NCI-H2227 treated with DMSO at 0.1 percent for 48 hours (cell line): ENCODE results near the gene ADAM12.

Source experiments
- DNase-seq: peaks from one replicate; lab custom pipeline; 2025; lab: John Stamatoyannopoulos, UW

ADAM12 gene

DNA sequence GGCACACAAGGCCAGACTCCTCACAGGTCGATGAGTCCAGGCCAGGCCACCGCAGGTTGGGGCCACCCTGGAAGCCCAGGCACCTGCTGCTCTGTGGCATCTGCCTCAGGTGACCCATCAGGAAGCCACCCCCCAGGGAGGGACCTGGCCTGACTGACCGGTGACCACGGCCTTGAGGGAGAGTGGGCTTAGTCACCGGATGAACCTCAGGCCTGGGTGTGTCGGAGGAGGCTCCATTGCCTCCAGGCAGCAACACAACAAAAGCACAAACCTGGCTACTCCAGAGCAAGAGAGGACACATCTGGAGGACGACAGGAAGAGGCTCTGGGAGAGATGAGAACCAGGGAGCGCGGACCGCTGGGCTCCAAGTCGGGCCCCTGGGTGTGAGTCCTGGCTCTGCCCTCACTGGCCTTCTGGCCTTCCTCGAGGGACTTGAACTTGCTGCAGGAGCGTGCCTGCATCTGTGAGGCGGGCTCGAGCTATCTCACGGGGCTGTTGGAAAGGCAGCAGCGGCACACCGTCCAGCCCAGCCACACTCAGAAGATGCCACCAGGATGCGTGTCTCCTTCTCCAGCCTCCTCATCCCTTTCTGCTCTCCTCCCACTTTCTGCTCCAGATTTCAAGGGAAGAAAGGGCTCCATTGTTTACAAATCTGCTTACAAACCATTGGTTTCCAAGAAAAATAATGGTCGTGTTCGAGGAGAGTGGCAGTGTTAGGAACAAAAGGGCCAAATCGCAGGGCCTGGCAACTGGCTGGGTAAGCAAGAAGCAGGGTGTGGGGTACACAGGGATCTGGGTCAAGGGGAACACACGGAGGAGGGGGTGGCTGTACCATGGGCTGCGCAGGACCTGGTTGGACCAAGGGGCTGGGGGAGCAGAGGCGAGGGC, 152.9 kb downstream of the ADAM12 start:
- DNase-seq, result no peak

DNA sequence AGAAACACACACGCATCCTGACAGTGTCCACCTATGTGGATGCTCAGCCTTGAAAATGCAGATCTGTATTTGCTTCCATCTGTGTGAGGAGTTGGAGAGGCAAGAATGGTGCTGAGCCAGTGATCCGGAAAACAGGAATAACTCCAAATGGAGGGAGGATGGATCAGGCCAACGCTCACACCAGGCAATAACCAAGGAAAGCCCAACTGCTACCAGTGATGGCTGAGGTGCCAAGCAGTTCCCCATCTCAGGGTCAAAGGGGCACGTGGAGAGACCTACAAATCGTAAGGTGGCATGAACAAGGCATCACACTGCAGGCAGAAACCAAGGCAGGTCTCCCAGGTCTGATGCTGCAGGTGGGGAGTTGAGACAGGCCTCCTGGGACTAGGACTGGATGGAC, 153.6 kb downstream of the ADAM12 start:
- DNase-seq, result no peak

DNA sequence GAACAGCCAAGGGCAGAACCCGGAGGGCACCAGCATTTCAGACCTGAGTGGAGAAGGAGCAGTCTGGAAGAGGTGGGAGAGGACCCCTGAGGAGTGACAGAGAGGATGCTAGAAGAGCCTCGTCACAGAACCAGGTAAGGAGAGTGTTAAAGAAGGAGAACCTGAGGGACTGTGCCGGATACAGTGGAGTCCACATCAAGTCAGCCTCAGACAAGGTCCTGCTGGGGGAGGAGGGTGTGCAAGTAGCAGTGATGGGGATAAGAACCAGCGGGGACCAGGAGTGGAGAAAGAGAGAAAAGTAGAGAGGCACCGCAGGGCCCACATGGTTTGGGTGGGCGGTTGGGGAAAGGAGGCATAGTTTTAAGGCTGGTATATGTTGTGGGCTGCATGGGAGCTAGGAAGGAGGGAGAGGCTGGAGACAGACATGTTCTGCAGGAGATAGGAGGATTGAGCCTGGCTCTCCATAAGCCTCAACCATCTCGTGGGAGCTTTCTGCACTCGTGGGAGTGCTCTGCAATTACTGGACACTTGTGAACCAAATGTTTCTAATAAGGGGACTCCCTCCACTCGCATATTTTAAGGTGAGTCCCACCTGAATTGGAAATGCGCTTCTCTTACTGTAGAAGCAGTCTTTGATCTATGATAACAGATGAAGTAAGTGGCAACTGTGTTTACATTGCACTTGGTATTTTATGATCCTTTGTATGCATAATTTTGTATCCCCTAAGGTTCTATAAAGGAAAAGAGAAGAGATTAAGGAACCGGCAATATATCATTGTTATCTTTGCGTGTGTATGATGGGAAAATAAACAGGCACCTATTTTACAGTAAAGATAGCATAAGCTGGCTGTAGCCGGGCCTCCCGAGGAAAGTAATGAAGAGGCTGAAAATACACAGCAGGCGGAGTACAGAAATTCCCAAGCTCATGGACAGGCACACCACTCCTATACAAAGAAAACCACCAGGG, 154.8 kb downstream of the ADAM12 start:
- DNase-seq, result no peak

DNA sequence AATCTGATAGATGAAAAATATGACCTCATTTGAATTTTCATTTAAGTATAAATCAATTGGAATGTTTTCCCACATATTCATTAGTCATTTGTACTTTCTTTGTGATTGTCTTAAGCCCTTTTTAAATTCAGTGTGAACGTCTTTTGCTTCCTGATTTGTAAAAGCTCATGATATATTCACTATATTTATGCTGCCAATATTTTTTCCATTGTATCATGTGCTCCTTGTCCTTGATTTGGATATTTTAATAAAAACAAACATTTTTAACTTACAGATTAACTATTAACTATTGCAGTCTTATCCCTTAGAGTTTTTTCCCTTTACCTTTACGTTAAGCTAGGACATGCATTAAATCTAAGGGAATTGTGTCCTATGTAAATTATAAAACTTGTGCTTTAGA, 157.7 kb downstream of the ADAM12 start:
- no peak for DNase-seq

DNA sequence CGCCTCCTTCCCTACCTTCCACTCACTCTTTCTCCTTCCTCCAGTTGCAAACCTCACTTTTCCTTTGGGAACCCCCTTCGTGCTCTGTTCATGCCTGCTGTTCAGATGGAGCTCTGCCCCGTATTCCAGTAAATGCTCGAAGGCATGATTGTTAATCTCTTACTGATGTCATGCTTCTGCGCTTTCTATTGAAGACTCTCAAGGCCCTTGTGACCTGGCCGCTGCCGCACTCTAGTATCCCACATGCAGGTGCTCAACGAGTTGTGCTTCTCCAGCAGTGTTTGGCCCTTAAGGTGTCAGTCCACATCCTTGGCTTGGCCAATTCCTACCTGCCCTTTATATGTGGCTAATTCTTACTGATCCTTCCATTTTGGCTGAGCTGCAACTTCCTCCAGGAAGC, 158.6 kb downstream of the ADAM12 start:
- DNase-seq, result no peak

DNA sequence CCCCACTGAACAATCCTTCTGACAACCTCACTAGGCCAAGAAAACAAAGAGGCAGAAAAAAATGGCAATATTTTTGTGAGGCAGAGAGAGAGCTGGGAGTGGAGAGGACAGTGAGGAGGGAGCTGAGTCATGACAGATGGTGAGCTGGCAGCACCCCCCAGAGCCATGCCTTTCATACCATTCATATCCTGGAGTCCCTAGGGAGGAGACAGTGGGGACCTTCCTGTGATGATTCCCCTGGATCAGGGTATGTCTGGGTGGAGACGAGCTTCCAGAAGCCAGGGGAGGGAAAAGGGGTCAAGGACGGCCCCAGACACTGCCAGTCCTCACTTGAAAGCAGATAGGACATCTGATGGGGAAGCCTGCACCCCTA, 160.5 kb downstream of the ADAM12 start:
- DNase-seq, result no peak

DNA sequence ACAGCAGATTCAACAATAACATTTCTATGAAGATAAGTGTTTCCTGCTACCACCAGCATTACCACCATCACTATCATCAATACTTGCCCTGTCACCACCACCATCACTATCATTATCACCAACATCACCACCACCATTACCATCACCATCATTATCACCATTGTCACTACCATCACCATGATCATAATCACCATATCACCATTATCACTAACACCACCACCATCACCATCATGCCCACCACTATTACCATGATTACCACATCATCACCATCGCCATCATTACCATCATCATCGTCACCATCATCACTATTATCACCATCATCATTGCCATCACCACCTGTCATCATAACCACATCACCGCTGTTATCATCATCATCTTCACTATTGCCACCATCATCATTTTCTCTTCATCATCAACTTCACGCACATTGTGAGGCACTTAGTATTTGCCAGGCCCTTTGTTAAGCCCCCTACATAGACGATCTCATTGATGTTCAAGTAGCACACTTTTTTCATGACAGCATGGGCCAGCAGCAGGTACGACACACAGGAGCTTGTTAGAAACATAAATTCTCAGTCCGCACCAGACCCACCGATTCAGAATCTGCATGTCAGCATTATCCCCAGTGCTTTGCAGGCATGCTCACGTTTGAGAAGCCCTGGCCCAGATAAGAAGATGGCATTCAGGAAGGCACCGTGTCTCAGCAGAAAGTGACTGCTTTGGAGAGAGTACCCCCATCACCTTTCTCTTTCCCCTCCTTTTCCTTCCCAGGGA, 161.1 kb downstream of the ADAM12 start:
- DNase-seq, result no peak

DNA sequence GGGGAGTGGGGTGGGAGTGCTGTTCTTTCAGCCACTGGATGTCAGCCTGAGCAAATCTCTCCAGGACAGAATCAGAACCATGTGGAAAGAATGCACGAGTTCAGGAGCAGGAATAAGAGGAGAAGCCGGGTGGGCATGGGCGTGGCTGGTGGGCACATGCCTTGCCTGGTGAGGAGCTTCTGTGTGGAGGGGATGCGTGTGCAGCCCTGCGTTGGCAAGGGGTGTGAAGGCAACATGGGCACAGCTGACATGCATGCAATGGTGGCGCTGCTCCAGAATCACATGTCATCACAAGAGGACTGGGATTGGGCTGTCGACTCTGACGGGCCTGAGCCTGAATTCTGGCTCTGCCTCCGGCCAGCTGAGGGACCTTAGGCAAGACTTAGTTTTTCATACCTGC, 162.1 kb downstream of the ADAM12 start:
- no peak for DNase-seq

DNA sequence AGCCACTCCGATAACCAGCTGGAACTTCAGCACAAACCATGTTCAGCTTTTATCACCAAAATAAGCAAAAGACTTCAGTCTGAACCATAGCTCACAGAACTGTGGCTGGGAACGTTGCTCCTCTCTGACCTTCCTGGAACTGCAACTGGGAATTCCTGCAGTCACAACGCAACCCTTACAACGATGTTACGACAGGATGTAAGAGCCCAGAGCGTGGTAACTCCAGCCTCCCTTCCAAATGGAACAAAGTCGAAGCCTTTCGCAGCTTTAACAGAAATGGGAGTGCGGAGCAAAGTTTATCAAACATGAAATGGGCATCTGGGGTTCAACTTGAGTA, 162.6 kb downstream of the ADAM12 start:
- no peak for DNase-seq

DNA sequence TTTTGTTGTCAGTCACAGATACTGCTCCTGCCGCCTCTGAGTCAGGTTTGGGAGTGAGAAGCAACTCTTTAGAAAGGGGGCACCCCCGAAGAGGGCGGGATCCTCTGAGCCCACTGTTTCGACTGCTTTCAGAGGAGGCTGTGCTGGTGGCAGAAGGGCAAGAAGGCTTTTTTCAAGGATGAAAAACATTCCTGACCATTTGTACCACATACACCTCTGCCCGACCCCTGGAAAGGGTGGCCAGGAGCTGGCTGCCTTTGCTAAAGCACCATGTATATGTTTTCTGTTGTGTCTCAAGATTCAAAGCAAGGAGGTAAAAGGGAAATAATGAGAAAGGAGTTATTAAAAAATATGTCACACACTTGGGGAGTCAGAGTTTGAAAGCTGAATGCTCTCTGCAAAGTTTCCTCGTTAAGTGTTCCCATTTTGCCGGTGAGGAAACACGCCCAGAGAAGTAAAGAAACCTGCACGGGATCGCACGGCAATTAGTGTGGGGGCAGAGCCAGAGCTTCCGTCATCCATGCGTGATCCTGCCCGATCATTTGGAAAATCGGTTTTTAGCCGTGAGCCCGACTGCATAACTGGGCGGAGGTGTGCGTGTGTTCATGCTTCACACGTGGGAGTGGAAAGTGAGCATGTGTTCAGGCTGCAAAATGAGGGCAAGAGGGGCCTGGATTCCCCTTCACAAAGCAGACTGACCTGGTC, 163.2 kb downstream of the ADAM12 start:
- no peak for DNase-seq

DNA sequence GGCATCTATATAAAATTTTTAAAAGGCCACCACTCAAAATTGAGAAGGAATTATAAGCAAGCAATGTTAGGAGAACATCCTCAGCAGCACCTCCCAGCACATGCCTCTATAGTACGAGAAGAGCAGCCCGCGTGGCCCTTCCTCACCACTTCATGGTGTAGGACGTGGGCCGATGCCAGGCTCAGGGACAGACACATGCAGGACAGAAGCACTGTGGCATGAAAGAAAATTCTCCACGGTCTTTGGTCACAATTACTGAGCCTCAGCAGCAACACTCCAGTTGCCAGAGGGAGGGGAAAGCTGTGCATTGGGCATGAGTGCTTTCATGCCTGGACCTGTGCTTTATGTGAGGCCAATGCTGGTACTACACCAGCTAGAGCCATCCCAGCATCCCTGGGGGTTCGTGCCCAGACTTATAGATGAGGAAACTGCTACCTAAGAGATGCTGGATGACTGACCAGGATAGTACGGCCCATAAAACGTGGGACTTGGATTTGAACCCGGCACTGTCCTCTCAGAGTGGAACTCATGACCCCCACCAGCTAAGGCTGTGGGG, 164.7 kb downstream of the ADAM12 start:
- no peak for DNase-seq

DNA sequence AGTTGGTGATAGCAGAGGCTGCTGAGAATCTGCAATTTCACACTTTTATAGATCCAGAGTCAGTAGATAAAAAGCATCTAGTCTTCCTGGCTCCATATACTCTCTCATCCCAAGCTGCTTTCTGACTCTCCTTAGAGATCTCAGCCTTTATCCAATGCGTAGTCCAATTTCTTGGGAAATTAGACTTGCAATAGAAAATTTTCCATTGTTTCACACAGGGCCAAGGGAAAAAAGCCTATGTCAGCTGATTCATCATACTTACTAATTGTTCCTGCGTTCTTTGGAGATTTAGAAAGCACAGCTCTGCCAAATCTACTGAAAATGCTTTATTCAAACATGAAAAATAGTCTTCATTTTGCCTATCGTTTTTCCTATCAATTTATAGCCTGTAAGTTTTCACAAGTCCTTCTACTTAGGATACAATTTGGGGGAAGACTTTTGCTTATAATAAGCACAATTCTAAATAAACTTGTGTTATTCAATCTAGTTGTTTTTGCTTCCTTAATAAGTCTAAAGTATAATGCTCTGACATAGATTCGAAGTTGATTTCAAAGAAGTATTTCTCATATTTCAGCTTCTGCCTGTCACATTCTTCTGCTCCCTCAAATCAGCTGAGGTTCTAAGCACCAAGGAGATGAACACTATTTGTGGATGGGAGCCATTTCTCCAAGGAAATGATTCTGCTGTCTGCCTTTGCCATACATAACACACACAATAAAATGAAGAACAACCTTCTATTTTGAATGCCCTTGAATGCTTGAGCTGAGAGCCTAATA, 165.4 kb downstream of the ADAM12 start:
- no peak for DNase-seq

DNA sequence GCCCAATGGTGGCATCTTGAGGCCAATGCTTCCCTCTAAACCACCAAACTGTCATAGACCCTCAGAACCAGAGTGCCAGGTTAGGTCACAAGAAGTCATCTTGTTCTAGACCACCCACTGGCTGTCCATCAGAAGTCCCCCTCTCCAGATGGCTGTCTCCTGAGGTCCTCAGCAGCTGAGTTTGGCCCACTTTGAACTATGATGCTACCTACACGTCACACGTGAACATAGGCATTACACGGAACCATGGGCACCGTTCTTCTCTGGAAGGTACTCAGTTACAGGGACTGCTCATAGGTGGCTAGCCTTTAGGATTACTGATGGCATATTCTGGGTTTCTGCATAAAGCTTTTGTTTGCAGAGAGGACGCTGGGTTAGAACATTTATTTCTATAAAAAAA, 166.4 kb downstream of the ADAM12 start:
- no peak for DNase-seq

DNA sequence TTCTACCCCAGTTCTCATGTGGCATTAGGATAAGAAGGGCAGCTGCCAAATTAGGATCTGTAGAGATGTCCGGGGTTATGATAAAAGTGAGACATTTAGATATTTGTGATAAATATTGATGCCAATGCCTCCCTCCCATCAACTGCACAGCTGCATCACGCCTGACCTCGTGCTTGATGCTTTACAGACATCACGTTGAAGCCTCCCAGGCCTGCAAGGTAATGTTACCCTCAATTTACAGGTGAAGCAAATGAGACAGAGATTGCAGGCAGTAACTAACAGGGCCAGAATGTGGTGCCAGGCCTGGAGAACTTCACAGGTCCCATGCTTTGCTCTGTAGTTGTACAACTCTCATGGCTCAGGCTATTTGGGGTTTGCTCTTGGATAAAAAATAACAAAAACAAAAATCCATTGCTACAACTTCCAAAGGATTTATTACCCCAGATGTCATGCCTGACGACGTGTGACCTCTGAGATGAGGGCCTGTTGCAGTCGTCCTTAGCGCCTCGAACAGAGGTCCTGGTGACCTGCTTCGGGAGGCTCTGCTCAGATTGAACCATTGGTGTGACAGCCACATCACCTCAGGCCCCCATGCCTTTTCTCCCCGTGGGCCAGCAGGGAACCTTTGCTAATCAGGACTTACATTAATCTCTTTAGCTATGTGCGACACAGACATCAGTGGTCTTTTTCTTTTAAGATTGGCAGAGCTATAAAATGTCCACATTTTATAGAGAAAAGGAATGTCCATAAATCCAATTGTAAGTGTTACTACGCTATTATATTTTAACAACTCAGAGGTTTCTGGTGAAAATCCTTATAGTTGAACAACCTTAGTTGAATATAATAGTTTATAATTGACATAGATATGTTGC, 169.3 kb downstream of the ADAM12 start:
- DNase-seq, result no peak

DNA sequence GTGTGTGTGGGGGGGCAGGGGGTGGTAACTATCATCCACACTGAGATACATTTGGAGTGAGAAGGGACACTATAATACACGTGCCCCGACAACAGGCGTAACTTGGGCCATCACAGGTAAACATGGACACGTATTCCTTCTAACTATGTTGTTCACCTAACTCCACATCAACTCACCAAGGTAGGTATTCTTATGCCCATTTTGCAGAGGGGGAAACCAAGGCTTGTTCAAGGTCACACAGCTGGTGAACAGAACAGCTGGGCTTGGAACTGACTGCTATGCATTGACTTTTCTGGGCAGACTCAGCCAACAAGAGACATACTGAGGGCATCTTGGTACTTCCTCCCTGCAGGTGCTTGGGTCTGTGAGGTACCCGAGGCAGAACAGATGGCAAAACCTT, 170.1 kb downstream of the ADAM12 start:
- DNase-seq, result no peak

DNA sequence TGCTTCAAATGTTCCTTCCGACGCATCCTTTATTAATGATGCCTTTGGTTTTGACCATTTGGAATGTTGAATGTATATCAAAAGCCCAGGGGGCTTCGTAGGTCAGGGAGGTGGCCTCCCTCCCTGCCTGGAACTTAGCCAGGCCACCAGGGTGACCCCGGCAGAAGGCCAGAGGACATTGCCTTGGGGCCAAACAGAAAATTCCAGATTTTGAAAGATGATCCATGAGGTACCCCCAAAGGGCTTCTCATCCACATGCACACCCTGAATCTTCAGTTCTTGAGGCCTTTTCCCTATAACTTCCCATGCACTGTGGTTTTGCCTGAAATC, 171.7 kb downstream of the ADAM12 start:
- no peak for DNase-seq

DNA sequence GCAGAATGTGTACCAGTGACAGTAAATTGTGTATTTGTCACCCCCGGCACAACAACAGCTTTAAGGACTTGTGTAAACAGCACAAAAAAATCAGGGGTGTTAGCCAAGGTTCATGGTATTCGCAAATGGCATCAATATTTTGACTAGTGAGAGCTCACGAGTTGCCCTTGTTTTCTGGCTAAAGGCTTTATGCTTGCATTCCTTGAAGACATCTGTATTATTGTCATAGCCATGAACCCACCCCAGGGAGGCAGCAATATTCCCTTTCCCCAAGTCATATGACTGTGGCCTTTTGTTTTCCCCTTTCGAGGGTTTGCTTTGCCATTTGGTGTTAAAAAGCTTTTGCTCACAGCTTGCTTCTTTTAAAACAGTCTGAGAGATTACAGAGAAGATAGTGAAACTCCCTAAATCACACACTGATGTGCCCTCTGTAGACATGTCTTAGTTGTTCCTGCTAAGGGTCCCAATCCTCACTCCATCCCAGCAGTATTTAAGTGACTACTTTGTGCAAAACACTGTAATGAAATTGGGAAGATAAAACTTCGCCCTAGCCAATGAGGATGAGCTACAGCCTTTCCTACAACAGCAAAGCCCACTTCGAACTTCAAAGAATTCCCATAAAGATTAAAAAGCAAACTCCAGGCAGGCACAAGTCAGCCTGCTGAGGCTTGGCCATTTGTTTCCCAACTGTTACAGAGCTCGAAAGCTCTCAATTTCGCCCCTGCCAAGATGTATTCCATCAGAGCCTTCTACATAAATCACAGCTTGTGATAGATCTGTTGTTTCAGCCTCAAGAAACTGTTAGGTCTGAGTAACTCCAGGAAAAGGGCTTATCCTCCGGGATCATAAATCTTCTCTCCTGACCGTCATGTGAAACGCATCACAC, 172.3 kb downstream of the ADAM12 start:
- no peak for DNase-seq

DNA sequence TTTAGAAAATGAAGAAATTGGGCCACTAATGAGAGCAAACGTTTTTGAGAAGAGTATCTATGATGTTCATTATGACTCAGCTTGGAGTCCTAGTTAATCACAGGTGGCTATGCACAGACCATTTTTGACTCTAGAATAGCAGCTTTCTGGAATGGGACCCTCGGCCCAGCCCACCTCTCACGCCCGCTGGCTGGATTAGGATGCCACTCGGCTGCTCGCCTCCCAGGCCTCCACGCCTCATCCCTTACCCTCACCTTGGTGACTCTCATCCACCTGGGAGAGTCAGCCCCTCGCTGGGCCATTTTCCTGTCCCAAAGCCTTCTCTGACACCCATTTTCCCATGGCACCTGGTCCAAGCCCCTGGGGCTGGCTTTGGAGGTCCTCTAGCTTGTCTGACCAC, 173.6 kb downstream of the ADAM12 start:
- no peak for DNase-seq

DNA sequence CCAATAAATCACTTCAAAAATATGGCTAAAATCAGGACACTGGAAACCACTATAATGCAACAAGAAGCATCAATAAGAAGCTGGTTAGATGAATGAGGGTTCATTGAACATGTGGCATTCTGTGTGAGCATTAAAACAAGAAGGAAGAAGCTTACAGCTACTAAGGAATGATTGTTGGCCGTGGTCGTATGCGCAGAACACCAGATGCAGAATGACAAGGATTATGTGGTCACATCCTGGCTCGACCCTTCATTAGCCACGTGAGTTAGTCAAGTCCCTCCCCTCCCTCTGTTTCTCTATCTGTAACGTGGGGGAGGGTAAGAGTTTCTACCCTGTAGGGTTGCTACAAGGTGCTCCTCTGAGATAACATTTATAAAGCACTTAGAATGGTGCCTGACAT, 174.3 kb downstream of the ADAM12 start:
- no peak for DNase-seq
